G401 (cell line): ENCODE measurements around the gene COL19A1. TPM values are rescaled to one million over a fixed set of nuclear protein-coding genes. Genes with fewer than 3 reads are reported as not detected.
"Not testable (repeated sequence)": the region's sequence is repeated elsewhere in the genome, so short reads cannot be mapped to it uniquely, and the experiment has no call there.

Source experiments
- DNase-seq: peaks from one replicate; pipeline ENCODE4 v3.0.0-alpha.2; 2015; ENCODE audit warnings: low spot score
- in situ Hi-C: cut with HindIII; loops from 2 replicates; pipeline ENCODE4 v1.10.0; 2016; ENCODE audit warnings: low sequenced_read_pairs, mixed read lengths
- total RNA-seq: library from RNA; depleted of rRNA; stranded (reverse); fragments of >200 nt; shearing (Covaris generic); gene quantifications from 2 replicates; pipeline ENCODE4 v1.2.3, GENCODE V29; 2014

COL19A1 gene
- total RNA-seq, 1 experiment from 2014 or later: not detected

GRCh38 chr6:69863766-69864165, 2.6 kb upstream of the COL19A1 start:
- peak; percentile 22 for DNase-seq
- in situ Hi-C loops: no loop called here

GRCh38 chr6:69865126-69865525, 1.2 kb upstream of the COL19A1 start:
- in situ Hi-C loops: no loop called here
- DNase-seq: peak; percentile 39

- in situ Hi-C loops: no loop called here
- DNase-seq: peak; percentile 62
Measured at GRCh38 chr6:69866770-69867638, 648 bp downstream of the COL19A1 start.

- in situ Hi-C loops: no loop called here
- peak; percentile 52 for DNase-seq
Measured at GRCh38 chr6:69867639-69867976, 1.3 kb downstream of the COL19A1 start.

- peak; percentile 61 for DNase-seq
- in situ Hi-C loops: no loop called here
Measured at GRCh38 chr6:69868252-69868804, 2.0 kb downstream of the COL19A1 start.

GRCh38 chr6:69868961-69869360, 2.6 kb downstream of the COL19A1 start:
- peak; percentile 52 for DNase-seq

GRCh38 chr6:69871107-69871506, 4.8 kb downstream of the COL19A1 start:
- in situ Hi-C loops: no loop called here
- DNase-seq: no peak

More at GRCh38 chr6:69868961-69869360, 2.6 kb downstream of the COL19A1 start:
- in situ Hi-C loops: no loop called here

- in situ Hi-C loops: no loop called here
Measured at GRCh38 chr6:69873291-69873690, 6.9 kb downstream of the COL19A1 start.

GRCh38 chr6:69875715-69876114, 9.4 kb downstream of the COL19A1 start:
- DNase-seq: no peak
- in situ Hi-C loops: no loop called here

More at GRCh38 chr6:69873291-69873690, 6.9 kb downstream of the COL19A1 start:
- no peak for DNase-seq

GRCh38 chr6:69878795-69879194, 12.4 kb downstream of the COL19A1 start:
- no peak for DNase-seq
- in situ Hi-C loops: no loop called here

- no peak for DNase-seq
- in situ Hi-C loops: no loop called here
Measured at GRCh38 chr6:69880601-69881000, 14.2 kb downstream of the COL19A1 start.

GRCh38 chr6:69881322-69882151, 15.2 kb downstream of the COL19A1 start:
- in situ Hi-C loops: no loop called here
- DNase-seq: no peak

GRCh38 chr6:69883551-69883950, 17.2 kb downstream of the COL19A1 start:
- in situ Hi-C loops: no loop called here
- DNase-seq: no peak

- DNase-seq: no peak
- in situ Hi-C loops: no loop called here
Measured at GRCh38 chr6:69884231-69884630, 17.9 kb downstream of the COL19A1 start.

- in situ Hi-C loops: no loop called here
- no peak for DNase-seq
Measured at GRCh38 chr6:69887026-69887425, 20.7 kb downstream of the COL19A1 start.

- in situ Hi-C loops: no loop called here
- no peak for DNase-seq
Measured at GRCh38 chr6:69887714-69888345, 21.5 kb downstream of the COL19A1 start.

GRCh38 chr6:69888482-69889233, 22.3 kb downstream of the COL19A1 start:
- in situ Hi-C loops: no loop called here
- no peak for DNase-seq

GRCh38 chr6:69889234-69889974, 23.0 kb downstream of the COL19A1 start:
- DNase-seq, in situ Hi-C loops: not testable (repeated sequence)
